HS-27A (cell line): ENCODE data around the gene CATSPERD.

Source experiments
- DNase-seq: peaks from one replicate; pipeline ENCODE4 v3.0.0-alpha.2; 2012; ENCODE audit warnings: low read depth, missing footprints

CATSPERD gene, protein sequence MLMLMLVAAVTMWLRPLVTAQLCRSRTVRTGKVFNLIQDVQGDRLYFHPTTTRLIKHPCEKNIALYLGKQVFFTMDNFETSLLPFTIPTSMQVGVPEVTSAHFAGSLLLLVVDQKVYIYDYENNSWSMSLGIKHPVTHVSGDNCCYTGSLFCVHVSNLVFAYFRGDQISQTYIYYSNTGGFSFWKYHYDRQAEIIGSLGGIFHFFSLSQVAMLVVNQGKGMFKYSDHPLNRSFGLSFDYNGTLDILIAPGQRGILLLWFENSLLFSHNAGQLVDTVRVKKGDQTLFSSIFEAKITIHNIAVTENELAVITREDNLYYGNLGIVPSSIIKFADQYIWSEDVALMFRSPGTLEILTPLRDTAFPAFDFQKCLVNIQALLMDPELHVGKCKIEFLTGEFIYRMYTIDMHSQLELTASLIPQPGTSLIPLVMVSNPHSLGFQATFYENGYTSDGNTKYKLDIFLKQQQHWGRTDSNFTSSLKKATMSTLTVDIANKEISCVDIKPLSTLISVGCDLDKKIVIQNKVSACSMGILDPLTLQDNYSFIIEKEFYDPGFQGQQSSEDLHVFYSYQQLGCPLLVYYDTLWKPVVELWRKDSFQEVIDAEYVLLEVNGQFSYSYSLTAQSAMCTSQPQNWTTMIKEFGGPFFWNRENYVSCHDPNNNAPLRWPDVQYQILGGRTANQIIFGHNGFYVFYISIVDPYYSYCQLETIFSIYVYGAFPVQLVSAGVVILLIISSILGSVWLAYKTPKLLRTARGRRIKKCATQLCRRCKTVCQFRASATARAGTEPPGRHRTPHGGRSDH

GRCh38 chr19:5719961-5720790 is at the start of gene CATSPERD, which contains the start of gene LONP1:
Gene CATSPERD, plus strand, starts transcription at chr19:5720637. Its CDS starts 101 bp downstream, at chr19:5720738.
Gene LONP1, minus strand, starts transcription at chr19:5720146. Its CDS starts 14 bp downstream, at chr19:5720132.
- peak; percentile 95 for DNase-seq

DNA sequence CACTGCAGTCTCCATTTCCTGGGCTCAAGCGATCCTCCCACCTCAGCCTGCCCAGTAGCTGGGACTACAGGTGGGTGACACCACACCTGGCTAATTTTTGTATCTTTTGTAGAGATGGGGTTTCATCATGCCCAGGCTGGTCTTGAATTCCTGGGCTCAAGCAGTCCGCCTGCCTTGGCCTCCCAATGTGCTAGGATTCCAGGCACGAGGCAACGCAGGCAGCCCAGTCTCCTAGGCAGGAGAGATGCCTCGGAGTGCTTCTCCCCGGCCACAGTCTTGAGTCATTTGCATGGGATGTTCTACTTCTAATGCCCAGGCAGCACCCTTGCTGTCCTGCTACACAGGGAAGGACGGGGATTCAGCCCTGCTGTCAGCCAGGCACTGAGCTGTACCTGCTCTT is 48.8 kb upstream of the CATSPERD start:
- no peak for DNase-seq

GRCh38 chr19:5672708-5673459 is 47.6 kb upstream of the CATSPERD start:
- no peak for DNase-seq

DNA sequence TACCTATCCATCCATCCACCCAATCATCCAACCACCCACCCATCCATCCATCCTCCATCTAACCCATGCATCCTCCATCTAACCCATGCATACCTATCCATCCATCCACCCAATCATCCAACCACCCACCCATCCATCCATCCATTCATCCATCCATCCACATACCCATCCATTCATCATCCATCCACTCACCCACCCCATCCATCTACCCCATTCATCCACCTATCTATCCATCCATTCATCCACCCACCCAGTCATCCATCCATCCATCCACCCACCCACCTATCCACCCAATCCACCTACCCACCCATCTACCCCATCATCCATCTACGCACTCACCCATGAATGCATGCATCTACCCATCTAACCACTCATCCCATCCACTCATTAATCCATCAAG is 46.7 kb upstream of the CATSPERD start:
- DNase-seq, result no peak

DNA sequence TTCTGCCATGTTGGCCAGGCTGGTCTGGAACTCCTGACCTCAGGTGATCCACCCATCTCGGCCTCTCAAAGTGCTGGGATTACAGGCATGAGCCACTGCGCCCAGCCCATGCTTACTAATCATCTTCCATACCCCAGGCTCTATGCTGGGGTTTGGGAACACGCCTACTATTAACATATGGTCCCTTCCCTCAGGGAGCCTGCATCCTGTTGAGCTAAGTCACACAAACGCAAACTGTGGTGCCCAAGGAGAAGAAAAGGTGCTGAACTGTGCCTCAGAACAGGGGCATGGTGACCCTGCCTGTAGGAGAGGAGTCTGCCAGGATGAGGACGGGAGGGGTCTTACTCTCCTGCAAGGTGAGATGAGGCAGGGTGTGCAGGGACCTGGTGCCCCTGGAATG is 45.7 kb upstream of the CATSPERD start:
- no peak for DNase-seq

DNA sequence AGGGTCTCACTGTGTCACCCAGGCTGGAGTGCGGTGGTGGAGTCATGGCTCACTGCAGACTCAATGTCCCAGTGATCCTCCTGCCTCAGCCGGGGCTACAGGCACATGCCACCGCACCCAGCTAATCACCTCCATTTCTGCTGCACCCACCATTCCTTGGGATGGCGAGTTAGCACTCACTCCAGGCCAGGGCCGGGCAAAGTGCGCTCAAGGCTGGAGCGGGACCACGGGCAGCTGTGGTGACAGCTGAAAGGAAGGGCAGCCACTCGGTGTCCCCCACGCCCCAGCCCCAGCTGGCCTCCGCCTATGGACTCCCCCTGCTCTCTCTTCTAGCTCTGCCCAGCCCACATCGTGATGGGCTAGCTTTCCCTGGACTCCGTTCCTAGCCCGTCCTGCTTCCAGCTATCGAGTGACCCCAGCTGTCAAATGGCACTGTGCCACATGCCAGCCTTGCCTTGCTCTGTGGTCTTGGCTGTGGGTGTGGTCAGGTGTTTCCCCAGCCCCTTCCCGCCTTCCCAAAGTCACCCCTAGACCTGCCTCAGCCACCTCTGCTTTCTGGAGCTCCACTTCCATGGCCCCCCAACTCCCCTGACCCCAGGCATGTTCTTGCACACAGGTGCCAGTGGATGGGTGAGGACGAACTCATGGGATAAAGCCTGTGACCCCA is 44.2 kb upstream of the CATSPERD start:
- no peak for DNase-seq

GRCh38 chr19:5676772-5677105 is 43.7 kb upstream of the CATSPERD start:
- DNase-seq, result no peak

DNA sequence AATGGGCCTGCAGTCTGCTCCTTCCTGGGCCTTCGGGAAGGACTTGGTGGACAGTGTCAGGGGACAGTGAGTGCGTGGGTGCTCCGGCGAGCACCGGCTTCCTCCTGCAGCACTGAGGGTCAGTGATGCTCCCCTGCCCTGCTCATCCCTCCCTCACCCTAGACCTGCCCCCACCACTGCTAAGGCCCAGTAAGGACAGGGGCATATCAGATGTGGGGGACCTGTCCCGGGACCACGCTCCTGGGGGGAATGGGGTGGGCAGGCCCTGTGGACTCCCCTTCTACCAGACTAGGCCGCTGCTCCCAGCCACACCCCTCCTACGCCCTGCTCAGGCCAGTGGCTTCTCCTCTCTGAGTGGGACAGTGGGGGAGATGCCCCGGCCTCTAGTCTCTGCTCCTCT is 43.3 kb upstream of the CATSPERD start:
- no peak for DNase-seq

- no peak for DNase-seq
These were observed 42.9 kb upstream of the CATSPERD start for GRCh38 chr19:5677580-5677979.

GRCh38 chr19:5678071-5678718 is 42.2 kb upstream of the CATSPERD start:
- DNase-seq, result no peak

GRCh38 chr19:5679289-5680083 is 41.0 kb upstream of the CATSPERD start:
- DNase-seq, result no peak

GRCh38 chr19:5680084-5680436 is 40.4 kb upstream of the CATSPERD start:
- DNase-seq, result no peak

GRCh38 chr19:5680437-5681368 is 39.7 kb upstream of the CATSPERD start, which contains the start of the genes HSD11B1L and MICOS13:
Gene HSD11B1L, plus strand, starts transcription at chr19:5681027. Its CDS starts 3,806 bp downstream, at chr19:5684833.
Gene MICOS13, minus strand, starts transcription at chr19:5680516. Its CDS starts 30 bp downstream, at chr19:5680486.
- DNase-seq, result peak; percentile 93

DNA sequence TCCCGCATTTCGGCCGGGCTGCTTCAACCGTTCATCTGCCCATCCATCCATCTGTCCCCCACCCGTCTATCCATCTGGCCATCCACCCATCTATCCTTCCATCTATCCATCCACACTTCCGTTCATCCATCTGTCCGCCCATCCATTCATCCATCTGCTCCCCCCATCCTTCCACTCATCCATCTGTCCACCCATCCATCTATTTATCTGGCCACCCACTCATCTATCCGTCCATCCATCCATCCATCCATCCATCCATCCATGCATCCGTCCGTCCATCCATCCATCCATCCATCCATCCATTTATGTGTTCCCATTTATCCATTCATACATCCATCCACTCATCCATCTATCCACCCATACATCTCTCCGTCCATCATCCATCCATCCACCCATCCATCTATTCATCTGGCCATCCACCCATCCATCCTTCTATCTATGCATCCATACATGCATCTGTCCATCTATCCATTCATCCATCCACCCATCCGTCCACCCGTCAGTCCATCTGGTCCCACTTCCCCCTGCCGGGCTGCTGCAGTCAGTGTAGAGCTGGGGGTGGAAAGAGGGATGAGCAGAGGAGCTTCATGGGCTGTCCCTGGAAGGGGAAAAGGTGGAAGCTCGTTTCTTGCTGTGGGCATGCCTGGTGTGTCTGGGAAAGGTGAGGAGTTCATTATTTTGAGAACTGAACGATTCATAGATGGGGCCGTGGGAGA is 38.9 kb upstream of the CATSPERD start:
- DNase-seq, result no peak

GRCh38 chr19:5682107-5682482 is 38.3 kb upstream of the CATSPERD start:
- no peak for DNase-seq

DNA sequence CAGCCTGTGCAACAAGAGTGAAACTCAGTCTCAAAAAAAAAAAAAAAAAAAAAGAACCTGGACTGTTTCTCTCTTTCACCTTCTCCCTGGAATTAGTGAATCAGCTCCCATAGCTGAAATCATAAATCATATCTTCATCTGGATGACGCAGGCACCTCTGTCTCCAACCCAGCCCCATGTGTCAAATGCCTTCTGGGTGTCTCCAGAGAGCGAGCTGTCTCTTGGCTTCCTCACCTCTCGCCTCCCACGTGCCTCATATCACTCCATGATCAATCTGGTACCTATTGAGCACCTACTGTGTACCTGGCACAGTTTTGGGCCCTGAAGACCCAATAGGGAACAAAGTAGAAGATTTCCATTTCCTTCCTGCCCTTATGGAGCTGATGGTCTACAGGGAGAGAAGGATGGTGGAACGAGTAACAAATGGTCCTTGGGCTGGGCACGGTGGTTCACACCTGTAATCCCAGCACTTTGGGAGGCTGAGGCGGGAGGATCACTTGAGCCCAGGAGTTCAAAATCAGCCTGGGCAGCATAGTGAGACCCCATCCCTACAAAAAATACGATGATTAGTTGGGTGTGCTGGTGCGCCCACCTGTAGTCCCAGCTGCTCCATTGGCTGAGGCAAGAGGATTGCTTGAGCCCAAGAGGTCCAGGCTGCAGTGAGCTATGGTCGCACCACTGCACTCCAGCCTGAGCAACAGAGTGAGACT is 37.1 kb upstream of the CATSPERD start:
- DNase-seq, result no peak
